Nephron (organoid): Measurements from ENCODE around the gene GAREM1.

Source experiments
- H3K27ac Mint-ChIP-seq, 3 experiments: 2 replicates each; pipeline ENCODE4 v1.8.0; 2020; ENCODE audit warnings: mixed read lengths in 3 of 3, mild to moderate bottlenecking in 2 of 3, moderate library complexity in 1 of 3
- H3K27me3 Mint-ChIP-seq: 2 replicates; pipeline ENCODE4 v1.8.0; 2021; ENCODE audit warnings: low read depth, mild to moderate bottlenecking, moderate library complexity, mixed read lengths
- H3K36me3 Mint-ChIP-seq: 2 replicates; pipeline ENCODE4 v1.8.0; 2020; ENCODE audit warnings: low read depth, mixed read lengths
- H3K4me1 Mint-ChIP-seq: 2 replicates; pipeline ENCODE4 v1.8.0; 2020; ENCODE audit warnings: mixed read lengths
- H3K4me3 Mint-ChIP-seq, 3 experiments: 2 replicates each; pipeline ENCODE4 v1.8.0; 2020; ENCODE audit warnings: mild to moderate bottlenecking in 3 of 3, mixed read lengths in 3 of 3, moderate library complexity in 2 of 3
- H3K9me3 Mint-ChIP-seq: 2 replicates; pipeline ENCODE4 v1.8.0; 2020; ENCODE audit warnings: mixed read lengths
- CTCF ChIP-seq, 3 experiments: fragments of 200-600 bp; sonication (generic); IDR thresholded peaks; one replicate each; pipeline ENCODE4 v1.5.0; 2021; ENCODE audit warnings: antibody characterized with exemption in 3 of 3; ENCODE audit not compliant: unreplicated experiment in 3 of 3

Gene GAREM1

GRCh38 chr18:32302806-32303205, 167.9 kb downstream of the GAREM1 start:
- H3K9me3 Mint-ChIP-seq = no peaks in the 10 kb centered on the region

GRCh38 chr18:32301976-32302743, 168.5 kb downstream of the GAREM1 start:
- no peaks in the 10 kb centered on the region for H3K9me3 Mint-ChIP-seq
- peak overlapping the region in 2 of 3 experiments; percentile 8 to 74 for H3K27ac Mint-ChIP-seq
- no peak for TF ChIP-seq CTCF (IDR thresholded peaks at IDR 0.05; ENCODE audit: unreplicated experiment in 3 of 3)

More at GRCh38 chr18:32302806-32303205, 167.9 kb downstream of the GAREM1 start:
- Mint-ChIP-seq H3K27ac (peak overlapping the region in 1 of 3 experiments; percentile 74), H3K4me3 (no peak overlapping the region), H3K36me3 (peaks cover 18% of the 10 kb centered on the region), H3K4me1 (peaks cover 46% of the 10 kb centered on the region), H3K27me3 (no peaks in the 10 kb centered on the region)
- TF ChIP-seq CTCF (IDR thresholded peaks at IDR 0.05; ENCODE audit: unreplicated experiment in 3 of 3) = no peak

GRCh38 chr18:32301361-32301760, 169.3 kb downstream of the GAREM1 start:
- H3K4me1 Mint-ChIP-seq = peaks cover 52% of the 10 kb centered on the region
- peak overlapping the region in 1 of 3 experiments; percentile 74 for H3K27ac Mint-ChIP-seq
- peaks cover 17% of the 10 kb centered on the region for H3K36me3 Mint-ChIP-seq
- no peaks in the 10 kb centered on the region for H3K27me3 Mint-ChIP-seq
- no peaks in the 10 kb centered on the region for H3K9me3 Mint-ChIP-seq
- H3K4me3 Mint-ChIP-seq = no peak overlapping the region
- TF ChIP-seq CTCF (IDR thresholded peaks at IDR 0.05; ENCODE audit: unreplicated experiment in 3 of 3) = no peak

More at GRCh38 chr18:32301976-32302743, 168.5 kb downstream of the GAREM1 start:
- H3K36me3 Mint-ChIP-seq = peaks cover 18% of the 10 kb centered on the region
- H3K27me3 Mint-ChIP-seq = no peaks in the 10 kb centered on the region
- no peak overlapping the region for H3K4me3 Mint-ChIP-seq
- H3K4me1 Mint-ChIP-seq = peaks cover 52% of the 10 kb centered on the region

GRCh38 chr18:32300914-32301313, 169.8 kb downstream of the GAREM1 start:
- H3K27ac Mint-ChIP-seq = peak overlapping the region in 1 of 3 experiments; percentile 74
- no peak for TF ChIP-seq CTCF (IDR thresholded peaks at IDR 0.05; ENCODE audit: unreplicated experiment in 3 of 3)
- peaks cover 52% of the 10 kb centered on the region for H3K4me1 Mint-ChIP-seq
- no peaks in the 10 kb centered on the region for H3K27me3 Mint-ChIP-seq
- no peaks in the 10 kb centered on the region for H3K9me3 Mint-ChIP-seq
- peaks cover 12% of the 10 kb centered on the region for H3K36me3 Mint-ChIP-seq
- no peak overlapping the region for H3K4me3 Mint-ChIP-seq

GRCh38 chr18:32299484-32299883, 171.2 kb downstream of the GAREM1 start:
- TF ChIP-seq CTCF (IDR thresholded peaks at IDR 0.05; ENCODE audit: unreplicated experiment in 3 of 3) = no peak
- Mint-ChIP-seq H3K27ac (peak overlapping the region in 2 of 3 experiments; percentile 56 to 74), H3K4me3 (peak overlapping the region in 1 of 3 experiments; percentile 12), H3K4me1 (peaks cover 43% of the 10 kb centered on the region), H3K9me3 (no peaks in the 10 kb centered on the region), H3K36me3 (peaks cover 6% of the 10 kb centered on the region), H3K27me3 (no peaks in the 10 kb centered on the region)
